Erythroblast (primary cell): ENCODE measurements around the gene AP3D1.
A peak's percentile ranks its signal among the peaks of the same experiment; 100 is the strongest.

ENCODE experiments used
- GATA1 ChIP-seq: IDR thresholded peaks from 2 replicates; pipeline ENCODE4 v1.6.1; 2011; ENCODE audit warnings: low read depth, mild to moderate bottlenecking, control low read depth, low read length, moderate library complexity
- POLR2A ChIP-seq: IDR thresholded peaks from 2 replicates; pipeline ENCODE4 v1.6.1; 2011; ENCODE audit warnings: mild to moderate bottlenecking, low read length

DNA sequence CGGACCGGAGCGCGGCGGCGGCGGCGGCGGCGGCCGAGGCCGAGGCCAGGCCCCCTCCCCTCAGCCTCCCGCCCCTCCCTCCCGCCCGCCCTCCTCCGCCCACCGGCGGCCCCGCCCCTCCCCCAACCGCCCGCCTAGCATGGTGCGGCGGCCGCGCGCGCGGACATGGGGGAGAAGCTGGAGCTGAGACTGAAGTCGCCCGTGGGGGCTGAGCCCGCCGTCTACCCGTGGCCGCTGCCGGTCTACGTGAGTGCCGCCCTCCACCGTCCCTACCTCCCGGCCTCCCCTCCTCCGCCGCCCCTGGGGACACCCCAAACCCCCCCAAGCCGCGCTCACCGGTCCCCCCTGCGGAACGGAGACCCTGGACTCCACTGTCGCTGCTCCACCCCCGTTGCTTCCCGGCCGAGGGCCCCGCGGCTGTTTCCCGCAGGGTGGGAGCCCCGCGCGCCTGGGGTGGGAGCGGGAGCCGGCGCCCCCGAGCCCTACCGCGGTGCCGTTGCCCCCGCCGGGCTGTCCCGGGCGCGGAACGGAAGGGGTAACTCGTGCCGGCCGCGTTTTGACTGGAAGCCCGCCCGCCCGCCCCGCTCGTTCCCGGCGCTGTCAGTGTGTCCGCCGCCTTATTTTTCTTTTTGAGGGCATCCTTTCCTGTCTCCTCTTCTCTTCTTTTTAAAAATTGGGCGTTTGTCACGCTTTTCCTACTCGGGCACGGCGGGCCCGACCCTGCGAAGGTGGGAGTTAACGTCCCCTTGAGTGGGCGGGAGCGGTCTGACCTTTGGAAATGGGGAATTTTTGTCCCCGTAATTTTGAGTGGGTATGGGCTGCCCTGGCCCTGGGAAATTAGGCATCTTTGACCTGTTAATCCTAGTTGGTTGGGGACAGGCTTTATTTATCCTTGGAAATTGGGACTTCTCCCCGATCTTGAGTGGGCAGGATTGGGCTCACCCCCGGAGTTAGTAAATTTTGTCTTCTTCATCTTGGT lies 12.9 kb upstream of the AP3D1 start:
- TF ChIP-seq POLR2A (peak; percentile 7), GATA1 (no peak)
